OCI-LY7 (cell line): ENCODE data around the gene SH2D1B. TPM values are rescaled to one million over a fixed set of nuclear protein-coding genes. Genes with fewer than 3 reads are reported as not detected.

Experiments used
- BruUV-seq: library from RNA; stranded (reverse); fragments of 400-500 nt; replicated peaks from 2 replicates; lab custom pipeline; 2021; lab: Mats Ljungman, UMichigan
- CTCF ChIA-PET: fragments of 300-600 bp; sonication (Branson Sonifier 250); formaldehyde crosslinking; loops from one replicate; lab custom pipeline; 2022; ENCODE audit warnings: antibody characterized with exemption; ENCODE audit not compliant: unreplicated experiment; lab: Charles Lee
- POLR2A ChIA-PET: fragments of 300-600 bp; sonication (Branson Sonifier 250); formaldehyde crosslinking; loops from one replicate; lab custom pipeline; 2022; ENCODE audit warnings: antibody characterized with exemption; lab: Charles Lee
- DNase-seq: peaks from one replicate; pipeline ENCODE4 v3.0.0-alpha.2; 2015; ENCODE audit warnings: low spot score
- H2AFZ ChIP-seq: fragments of 200-600 bp; sonication (generic), shearing (Covaris generic); 2 replicates; pipeline ENCODE4 v1.6.1; 2014; ENCODE audit warnings: mild to moderate bottlenecking, antibody characterized with exemption, low read length, moderate library complexity
- H3K27ac ChIP-seq: fragments of 200-600 bp; sonication (generic); 2 replicates; pipeline ENCODE4 v1.5.1; 2014; ENCODE audit warnings: mixed run types, low read depth, mild to moderate bottlenecking, moderate library complexity, low read length, inconsistent platforms; ENCODE audit not compliant: poor library complexity, severe bottlenecking
- H3K36me3 ChIP-seq: fragments of 200-600 bp; sonication (generic); 2 replicates; pipeline ENCODE4 v1.6.1; 2014; ENCODE audit warnings: mild to moderate bottlenecking, antibody characterized with exemption, low read length, moderate library complexity, mixed read lengths; ENCODE audit not compliant: insufficient read depth
- H3K4me1 ChIP-seq: fragments of 200-600 bp; sonication (generic); 2 replicates; pipeline ENCODE4 v1.5.1; 2014; ENCODE audit warnings: mild to moderate bottlenecking, low read length; ENCODE audit not compliant: insufficient read depth, poor library complexity, severe bottlenecking
- H3K4me2 ChIP-seq: fragments of 200-600 bp; sonication (generic); 2 replicates; pipeline ENCODE4 v1.6.1; 2014; ENCODE audit warnings: mild to moderate bottlenecking, low read length
- H3K4me3 ChIP-seq: fragments of 200-600 bp; sonication (generic); 2 replicates; pipeline ENCODE4 v1.5.1; 2014; ENCODE audit warnings: mild to moderate bottlenecking, low read depth, low read length; ENCODE audit not compliant: poor library complexity, severe bottlenecking
- H3K79me2 ChIP-seq: fragments of 200-600 bp; sonication (generic); 2 replicates; pipeline ENCODE4 v1.6.1; 2016; ENCODE audit warnings: low read depth, mild to moderate bottlenecking, low read length, moderate library complexity, mixed read lengths; ENCODE audit not compliant: insufficient read depth
- H3K9me2 ChIP-seq: fragments of 200-600 bp; sonication (generic); 2 replicates; pipeline ENCODE4 v1.6.1; 2016; ENCODE audit warnings: mild to moderate bottlenecking, low read length, mixed read lengths; ENCODE audit not compliant: insufficient read depth
- H3K9me3 ChIP-seq: fragments of 200-600 bp; sonication (generic); 2 replicates; pipeline ENCODE4 v1.6.1; 2014; ENCODE audit warnings: mild to moderate bottlenecking, mixed run types, low read length, mixed read lengths
- H4K20me1 ChIP-seq: fragments of 200-600 bp; sonication (generic); 2 replicates; pipeline ENCODE4 v1.6.1; 2014; ENCODE audit warnings: mild to moderate bottlenecking, antibody characterized with exemption, low read length, moderate library complexity, mixed read lengths; ENCODE audit not compliant: insufficient read depth
- EZH2phosphoT487 ChIP-seq: fragments of 200-600 bp; sonication (generic); IDR thresholded peaks from 2 replicates; pipeline ENCODE4 v1.6.1; 2018; ENCODE audit warnings: low read depth, borderline replicate concordance, mild to moderate bottlenecking, mixed run types, antibody characterized with exemption, low read length, moderate library complexity, mixed read lengths
- intact Hi-C: fragments of 100-400 bp; cut with micrococcal nuclease; formaldehyde crosslinking; loops from one replicate; pipeline ENCODE4 v1.10.0; 2022; ENCODE audit not compliant: unreplicated experiment
- total RNA-seq, 2 experiments: library from RNA; depleted of rRNA in 1 of 2; stranded (reverse); fragments of >200 nt in 1 of 2; shearing (Covaris generic) in 1 of 2; gene quantifications; 2 replicates each; pipeline ENCODE4 v1.2.3, GENCODE V29; 2014 to 2022
- TF ChIP-seq, protein P1 (sequence below): fragments of 200-600 bp; sonication (generic); conservative IDR thresholded peaks from 2 replicates; pipeline ENCODE4 v1.5.1; 2014; ENCODE audit warnings: mild to moderate bottlenecking, antibody characterized with exemption, low read length, moderate library complexity, mixed read lengths

Gene SH2D1B
- total RNA-seq, 2 experiments from 2014 or later = not detected

GRCh38 chr1:162400790-162401355, 11.1 kb downstream of the SH2D1B start:
- Histone ChIP-seq H3K4me2 (no peak overlapping the region), H3K79me2 (no peaks in the 10 kb centered on the region), H2AFZ (no peak overlapping the region), H3K36me3 (no peaks in the 10 kb centered on the region), H3K4me1 (no peaks in the 10 kb centered on the region), H4K20me1 (no peaks in the 10 kb centered on the region), H3K9me3 (no peaks in the 10 kb centered on the region), H3K9me2 (no peaks in the 10 kb centered on the region), H3K4me3 (no peak overlapping the region), H3K27ac (no peak overlapping the region)
- no peak for DNase-seq
- ChIA-PET CTCF (no interaction called here), POLR2A (interaction anchor here (1.0 kb wide), 1 partner anchor 9 kb away, joined by 3 read pairs; no protein-coding TSS in a partner anchor)
- TF ChIP-seq EZH2phosphoT487 = no peak
- TF ChIP-seq, protein P1, sequence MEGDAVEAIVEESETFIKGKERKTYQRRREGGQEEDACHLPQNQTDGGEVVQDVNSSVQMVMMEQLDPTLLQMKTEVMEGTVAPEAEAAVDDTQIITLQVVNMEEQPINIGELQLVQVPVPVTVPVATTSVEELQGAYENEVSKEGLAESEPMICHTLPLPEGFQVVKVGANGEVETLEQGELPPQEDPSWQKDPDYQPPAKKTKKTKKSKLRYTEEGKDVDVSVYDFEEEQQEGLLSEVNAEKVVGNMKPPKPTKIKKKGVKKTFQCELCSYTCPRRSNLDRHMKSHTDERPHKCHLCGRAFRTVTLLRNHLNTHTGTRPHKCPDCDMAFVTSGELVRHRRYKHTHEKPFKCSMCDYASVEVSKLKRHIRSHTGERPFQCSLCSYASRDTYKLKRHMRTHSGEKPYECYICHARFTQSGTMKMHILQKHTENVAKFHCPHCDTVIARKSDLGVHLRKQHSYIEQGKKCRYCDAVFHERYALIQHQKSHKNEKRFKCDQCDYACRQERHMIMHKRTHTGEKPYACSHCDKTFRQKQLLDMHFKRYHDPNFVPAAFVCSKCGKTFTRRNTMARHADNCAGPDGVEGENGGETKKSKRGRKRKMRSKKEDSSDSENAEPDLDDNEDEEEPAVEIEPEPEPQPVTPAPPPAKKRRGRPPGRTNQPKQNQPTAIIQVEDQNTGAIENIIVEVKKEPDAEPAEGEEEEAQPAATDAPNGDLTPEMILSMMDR = no peak
- intact Hi-C loops = no loop called here
- no TSS peak for BruUV-seq

- Histone ChIP-seq H3K9me2 (no peaks in the 10 kb centered on the region), H3K4me1 (no peaks in the 10 kb centered on the region), H3K27ac (no peak overlapping the region), H2AFZ (no peak overlapping the region), H3K9me3 (no peaks in the 10 kb centered on the region), H3K4me2 (no peak overlapping the region), H4K20me1 (no peaks in the 10 kb centered on the region), H3K36me3 (no peaks in the 10 kb centered on the region), H3K4me3 (no peak overlapping the region), H3K79me2 (no peaks in the 10 kb centered on the region)
- ChIA-PET CTCF (no interaction called here), POLR2A (interaction anchor here (0.7 to 1.4 kb wide), 2 partner anchors 8 to 650 kb away, joined by 4 read pairs; no protein-coding TSS in a partner anchor)
- BruUV-seq = no TSS peak
- TF ChIP-seq EZH2phosphoT487 = no peak
- TF ChIP-seq, protein P1 = no peak
- no peak for DNase-seq
- intact Hi-C loops = no loop called here
Measured at GRCh38 chr1:162398999-162399580, 12.8 kb downstream of the SH2D1B start.
